Right cardiac atrium (tissue), 5 donors: ENCODE results near the gene EPHB4. TPM values are rescaled to one million over a fixed set of nuclear protein-coding genes. Genes with fewer than 3 reads are reported as not detected.
A peak's percentile ranks its signal among the peaks of the same experiment; 100 is the strongest.
"Not testable (repeated sequence)": the region's sequence is repeated elsewhere in the genome, so short reads cannot be mapped to it uniquely, and the experiment has no call there.

Experiments used
- ATAC-seq, 2 donors: fragments of 200-7000 bp; cut with Tn5 transposase; one replicate each; pipeline versions ENCODE4 v1.8.0 to v1.9.1; 2020; ENCODE audit warnings: moderate library complexity in 2 of 2, mild to moderate bottlenecking in 1 of 2
- DNase-seq, 3 donors: peaks; one replicate each; pipeline ENCODE4 v3.0.0-alpha.2; 2020
- H3K27ac ChIP-seq: one replicate; pipeline ENCODE4 v1.5.1; 2013; ENCODE audit warnings: mild to moderate bottlenecking, low read length, control low read depth, moderate library complexity
- H3K27me3 ChIP-seq: one replicate; pipeline ENCODE4 v1.6.1; 2013; ENCODE audit not compliant: control insufficient read depth, insufficient read depth
- H3K4me1 ChIP-seq: one replicate; pipeline ENCODE4 v1.6.1; 2013; ENCODE audit warnings: low read length; ENCODE audit not compliant: control insufficient read depth, insufficient read depth
- H3K4me3 ChIP-seq: one replicate; pipeline ENCODE4 v1.5.1; 2013; ENCODE audit warnings: low read length, control low read depth
- H3K9me3 ChIP-seq: one replicate; pipeline ENCODE4 v1.6.1; 2013; ENCODE audit warnings: low read length; ENCODE audit not compliant: control insufficient read depth
- WGBS: extraction: QIAGEN DNeasy Blood & Tissue Kit; methylation state at CpG from one replicate; pipeline ENCODE4 v1.1.7; 2013; 5-methylcytosine and 5-hydroxymethylcytosine counted together
- intact Hi-C, 4 donors: fragments of 100-400 bp; cut with DNase I; formaldehyde crosslinking; loops; one replicate each; pipeline versions ENCODE4 v1.11.0 to v1.14.0; 2022 to 2023
- polyA plus RNA-seq: library from polyadenylated mRNA; stranded (reverse); fragments of 200-250 nt; gene quantifications from one replicate; pipeline ENCODE4 v1.2.3, GENCODE V29; 2013
- total RNA-seq, 4 donors: library from RNA; stranded (reverse); fragmentation: NEBNext Ultra II Directional; extraction: Animal tissue kit (Norgen Biotek cat#: 25700); gene quantifications; one replicate each; pipeline ENCODE4 v1.2.1, GENCODE V29; 2021
- donor health status: healthy with polysubstance abuse.
- donor health status: DM: no; HTN: yes; CAD: no.
- donor health status: DM: no; HTN: no; CAD: no.
- donor health status: DM: no; HTN: yes; CAD: no; lungs with severe emphysema.
- donor health status: DM: yes; HTN: yes; CAD: no.

EPHB4 gene
- total and polyA plus RNA-seq, 5 donors, result 14.4 to 51.4 (median 29.6) TPM

DNA sequence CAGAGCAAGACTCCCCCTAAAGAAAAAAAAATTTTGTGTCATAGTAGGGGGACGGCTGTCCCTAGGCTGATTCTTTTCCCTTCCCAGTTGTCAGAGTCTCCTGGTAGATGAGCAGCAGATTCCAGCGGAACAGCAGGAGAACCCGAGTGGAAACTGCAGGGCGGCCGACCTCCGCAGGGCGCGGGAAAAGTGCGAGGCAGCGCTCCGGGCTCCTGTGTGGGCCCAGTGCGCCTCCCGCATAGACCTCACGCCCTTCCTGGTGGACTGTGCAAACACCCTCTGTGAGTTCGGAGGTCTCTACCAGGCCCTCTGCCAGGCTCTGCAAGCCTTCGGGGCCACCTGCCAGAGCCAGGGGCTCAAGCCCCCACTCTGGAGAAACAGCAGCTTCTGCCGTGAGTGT lies 48.0 kb downstream of the EPHB4 start:
- Histone ChIP-seq H3K27ac (no peak overlapping the region), H3K27me3 (no peaks in the 10 kb centered on the region), H3K9me3 (no peaks in the 10 kb centered on the region), H3K4me3 (no peak overlapping the region), H3K4me1 (no peaks in the 10 kb centered on the region)
- 48% methylated on average over 17 of the region's 17 CpGs for WGBS
- intact Hi-C loops, result no loop called here
- no peak for ATAC-seq
- no peak for DNase-seq

DNA sequence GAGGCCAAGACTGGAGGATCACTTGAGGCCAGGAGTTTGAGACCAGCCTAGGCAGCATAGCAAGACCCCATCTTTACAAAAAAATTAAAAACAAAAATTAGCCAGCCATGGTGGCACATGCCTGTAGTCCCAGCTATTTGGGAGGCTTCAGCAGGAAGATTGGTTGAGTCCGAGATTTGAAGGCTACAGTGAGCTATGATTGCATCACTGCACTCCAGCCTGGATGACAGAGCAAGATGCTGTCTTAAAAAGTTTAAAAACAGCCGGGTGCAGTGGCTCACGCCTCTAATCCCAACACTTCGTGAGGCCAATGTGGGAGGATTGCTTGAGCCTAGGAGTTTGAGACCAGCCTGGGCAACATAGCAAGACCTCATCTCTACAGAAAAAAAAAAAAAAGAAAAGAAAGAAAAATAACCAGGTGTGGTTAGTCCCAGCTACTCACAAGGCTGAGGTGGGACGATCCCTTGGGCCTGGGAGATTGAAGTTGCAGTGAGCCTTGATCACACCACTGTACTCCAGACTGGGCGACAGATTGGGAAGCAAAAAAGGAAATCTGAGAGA lies 49.2 kb downstream of the EPHB4 start:
- intact Hi-C loops, result no loop called here
- Histone ChIP-seq H3K4me3 (no peak overlapping the region), H3K27me3 (no peaks in the 10 kb centered on the region), H3K4me1 (no peaks in the 10 kb centered on the region), H3K27ac (no peak overlapping the region), H3K9me3 (no peaks in the 10 kb centered on the region)
- ATAC-seq, result no peak
- 82% methylated on average over 6 of the region's 6 CpGs for WGBS
- no peak for DNase-seq

DNA sequence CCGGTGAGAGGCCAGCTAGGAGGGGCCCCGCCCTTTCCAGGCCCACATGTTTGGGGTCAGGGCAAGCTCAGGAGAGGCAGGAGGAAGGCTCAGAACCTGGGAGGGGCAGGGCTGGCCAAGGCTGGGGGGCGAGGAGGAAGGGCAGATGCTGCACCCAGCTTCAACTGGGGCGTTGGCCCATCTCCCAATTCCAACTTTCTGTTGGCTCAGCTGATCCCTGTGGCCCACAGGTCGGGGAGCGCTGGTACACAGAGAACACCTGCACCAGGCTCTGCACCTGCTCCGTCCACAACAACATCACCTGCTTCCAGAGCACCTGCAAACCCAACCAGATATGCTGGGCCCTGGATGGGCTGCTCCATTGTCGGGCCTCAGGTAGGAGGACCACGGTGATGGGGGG lies 53.8 kb downstream of the EPHB4 start:
- 90% methylated on average over 9 of the region's 9 CpGs for WGBS
- Histone ChIP-seq H3K27me3 (no peaks in the 10 kb centered on the region), H3K4me3 (no peak overlapping the region), H3K27ac (no peak overlapping the region), H3K4me1 (no peaks in the 10 kb centered on the region), H3K9me3 (no peaks in the 10 kb centered on the region)
- intact Hi-C loops, result no loop called here
- ATAC-seq, result no peak
- DNase-seq, result no peak

DNA sequence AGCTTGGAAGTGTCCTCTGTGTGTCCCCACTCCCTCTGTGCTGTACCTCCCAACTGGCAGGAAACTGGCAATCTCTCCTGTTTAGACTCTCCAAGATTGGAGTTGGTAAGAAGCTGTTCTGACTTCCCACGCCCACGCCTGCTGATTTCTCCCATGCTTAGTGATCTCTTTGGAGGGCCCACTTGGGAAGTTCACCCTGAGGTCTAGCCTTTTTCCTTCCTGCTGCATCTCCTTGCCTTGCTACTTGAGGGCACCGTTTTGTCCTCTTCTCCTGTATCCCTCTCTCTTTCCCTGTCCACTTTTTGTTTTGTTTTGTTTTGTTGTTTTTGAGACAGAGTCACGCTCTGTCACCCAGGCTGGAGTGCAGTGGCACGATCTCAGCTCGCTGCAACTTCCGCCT lies 58.5 kb downstream of the EPHB4 start:
- intact Hi-C loops, result no loop called here
- H3K4me3 ChIP-seq, result no peak overlapping the region
- no peak overlapping the region for H3K27ac ChIP-seq
- DNase-seq (no peak), ATAC-seq (no peak)
- no peaks in the 10 kb centered on the region for H3K4me1 ChIP-seq
- WGBS, result 78% methylated on average over 7 of the region's 7 CpGs
- H3K27me3 ChIP-seq, result no peaks in the 10 kb centered on the region
- H3K9me3 ChIP-seq, result no peaks in the 10 kb centered on the region

DNA sequence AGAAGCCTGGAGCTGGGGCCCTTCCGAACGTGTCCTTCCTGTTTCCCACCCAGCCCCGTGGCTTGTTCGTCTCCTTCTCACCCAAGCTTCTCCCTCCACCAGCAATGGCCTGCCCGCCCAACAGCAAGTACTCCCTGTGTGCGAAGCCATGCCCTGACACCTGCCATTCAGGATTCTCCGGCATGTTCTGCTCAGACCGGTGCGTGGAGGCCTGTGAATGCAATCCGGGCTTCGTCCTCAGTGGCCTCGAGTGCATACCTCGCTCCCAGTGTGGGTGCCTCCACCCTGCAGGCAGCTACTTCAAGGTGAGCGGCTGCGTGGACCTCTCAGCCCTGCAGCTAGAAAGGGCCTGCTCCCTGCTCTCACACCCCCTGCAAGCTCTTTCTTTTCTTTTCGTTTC lies 62.1 kb downstream of the EPHB4 start:
- Histone ChIP-seq H3K4me1 (no peaks in the 10 kb centered on the region), H3K9me3 (no peaks in the 10 kb centered on the region), H3K4me3 (no peak overlapping the region), H3K27me3 (no peaks in the 10 kb centered on the region), H3K27ac (no peak overlapping the region)
- DNase-seq (no peak), ATAC-seq (no peak)
- WGBS, result 70% methylated on average over 16 of the region's 16 CpGs
- intact Hi-C loops, result no loop called here

DNA sequence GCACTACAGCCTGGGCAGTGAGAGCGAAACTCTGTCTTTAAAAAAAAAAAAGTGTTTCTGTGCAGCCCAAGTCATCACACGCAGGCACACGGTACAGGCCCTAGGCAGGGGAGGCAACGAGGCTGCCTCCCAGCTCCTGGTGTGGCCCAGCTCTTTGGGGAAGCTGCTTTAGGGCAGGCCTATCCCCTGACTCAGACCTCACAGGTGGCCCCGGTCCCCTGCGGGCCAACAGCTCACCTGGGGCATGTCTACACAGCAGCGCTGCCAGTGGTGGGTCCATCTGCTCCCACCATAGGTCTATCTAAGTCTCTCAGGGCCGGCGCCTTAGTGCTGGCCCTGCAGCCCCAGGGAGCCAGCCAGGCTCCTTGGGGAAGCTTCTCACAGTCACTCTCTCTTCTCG lies 62.5 kb downstream of the EPHB4 start:
- Histone ChIP-seq H3K4me1 (no peaks in the 10 kb centered on the region), H3K4me3 (no peak overlapping the region), H3K9me3 (no peaks in the 10 kb centered on the region), H3K27ac (no peak overlapping the region), H3K27me3 (no peaks in the 10 kb centered on the region)
- ATAC-seq (peak in 1 of 2 donors; percentile 33), DNase-seq (no peak)
- intact Hi-C loops, result no loop called here
- WGBS, result 68% methylated on average over 10 of the region's 10 CpGs

DNA sequence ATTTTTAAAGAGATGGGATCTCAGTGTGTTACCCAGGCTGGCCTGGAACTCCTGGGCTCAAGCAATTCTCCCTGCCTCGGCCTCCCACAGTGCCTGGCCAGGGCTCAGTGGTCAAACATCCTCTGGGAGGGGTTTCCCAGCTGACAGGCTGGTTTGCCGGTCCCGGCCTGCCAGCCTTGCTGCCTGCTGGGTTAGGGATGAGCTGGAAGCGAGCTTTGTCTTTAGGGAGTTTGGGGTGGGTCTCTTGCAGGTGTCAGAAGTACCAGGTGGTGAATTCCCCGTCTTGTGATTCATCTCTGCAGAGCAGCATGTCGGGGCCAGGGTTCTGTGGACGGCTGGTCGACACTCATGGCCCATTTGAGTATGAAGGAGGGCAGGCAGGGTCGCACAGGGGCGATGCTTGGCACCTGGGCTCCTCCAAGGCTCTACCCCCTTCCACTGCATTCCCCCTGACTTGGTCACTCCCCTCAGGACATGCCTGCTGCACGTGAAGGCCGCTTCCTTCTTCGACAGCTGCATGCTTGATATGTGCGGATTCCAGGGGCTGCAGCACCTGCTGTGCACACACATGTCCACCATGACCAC lies 63.7 kb downstream of the EPHB4 start:
- Histone ChIP-seq H3K27ac (no peak overlapping the region), H3K9me3 (no peaks in the 10 kb centered on the region), H3K4me1 (no peaks in the 10 kb centered on the region), H3K4me3 (no peak overlapping the region), H3K27me3 (no peaks in the 10 kb centered on the region)
- no peak for DNase-seq
- WGBS, result 59% methylated on average over 14 of the region's 14 CpGs
- intact Hi-C loops, result no loop called here
- ATAC-seq, result no peak

DNA sequence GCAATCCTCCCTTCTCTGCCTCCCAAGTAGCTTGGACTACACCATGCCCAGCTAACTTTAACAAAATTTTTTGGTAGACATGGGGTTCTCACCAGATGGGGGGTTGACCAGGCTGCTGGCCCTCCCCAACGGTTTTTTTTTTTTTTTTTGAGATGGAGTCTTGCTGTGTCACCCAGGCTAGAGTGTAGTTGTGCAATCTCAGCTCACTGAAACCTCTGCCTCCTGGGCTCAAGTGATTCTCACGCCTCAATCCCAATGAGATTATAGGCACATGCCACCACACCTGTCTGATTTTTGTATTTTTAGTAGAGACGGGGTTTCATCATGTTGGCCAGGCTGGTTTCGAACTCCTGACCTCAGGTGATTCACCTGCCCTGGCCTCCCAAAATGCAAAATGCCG lies 64.5 kb downstream of the EPHB4 start:
- H3K4me1 ChIP-seq, H3K27me3 ChIP-seq, H3K9me3 ChIP-seq, H3K4me3 ChIP-seq, ATAC-seq, DNase-seq, intact Hi-C loops, H3K27ac ChIP-seq: not testable (repeated sequence)
- 79% methylated on average over 5 of the region's 5 CpGs for WGBS

DNA sequence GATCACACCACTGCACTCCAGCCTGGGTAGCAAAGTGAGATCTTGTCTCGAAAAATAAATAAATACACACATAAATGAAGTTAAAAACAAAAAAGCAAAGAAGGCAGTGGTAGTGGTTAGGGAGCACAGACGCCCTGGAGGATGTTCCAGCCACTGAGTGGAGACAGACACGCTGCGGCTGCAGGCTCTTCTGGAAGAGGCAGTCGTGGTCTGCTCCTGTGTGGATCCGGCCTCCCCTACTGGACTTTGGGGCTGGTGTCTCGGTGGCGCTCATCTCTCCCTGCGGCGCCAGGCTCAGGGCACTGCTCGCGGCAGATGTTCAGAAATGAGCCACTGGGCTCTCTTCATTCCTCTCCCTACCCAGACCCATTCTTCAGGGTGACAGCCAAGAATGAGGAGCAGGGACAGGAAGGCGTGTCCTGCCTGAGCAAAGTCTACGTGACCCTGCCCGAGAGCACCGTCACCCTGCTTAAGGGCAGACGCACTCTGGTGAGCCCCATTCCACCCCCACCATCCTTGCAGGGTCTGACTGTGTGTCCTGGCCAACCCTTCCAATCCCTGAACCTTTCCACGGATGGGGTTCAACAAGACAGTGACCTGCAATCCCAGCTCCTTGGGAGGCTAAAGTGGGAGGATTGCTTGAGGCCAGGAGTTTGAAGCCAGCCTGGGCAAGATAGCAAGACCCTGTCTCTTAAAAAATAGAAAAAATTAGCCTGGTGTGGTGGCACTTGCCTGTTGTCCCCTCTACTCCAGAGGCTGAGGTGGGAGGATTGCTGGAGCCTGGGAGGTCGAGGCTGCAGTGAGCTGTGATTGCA lies 67.8 kb downstream of the EPHB4 start:
- Histone ChIP-seq H3K4me3 (no peak overlapping the region), H3K27me3 (no peaks in the 10 kb centered on the region), H3K9me3 (no peaks in the 10 kb centered on the region), H3K4me1 (no peaks in the 10 kb centered on the region), H3K27ac (no peak overlapping the region)
- ATAC-seq (peak in 1 of 2 donors; percentile 20), DNase-seq (no peak)
- WGBS, result 71% methylated on average over 19 of the region's 19 CpGs
- intact Hi-C loops, result no loop called here

DNA sequence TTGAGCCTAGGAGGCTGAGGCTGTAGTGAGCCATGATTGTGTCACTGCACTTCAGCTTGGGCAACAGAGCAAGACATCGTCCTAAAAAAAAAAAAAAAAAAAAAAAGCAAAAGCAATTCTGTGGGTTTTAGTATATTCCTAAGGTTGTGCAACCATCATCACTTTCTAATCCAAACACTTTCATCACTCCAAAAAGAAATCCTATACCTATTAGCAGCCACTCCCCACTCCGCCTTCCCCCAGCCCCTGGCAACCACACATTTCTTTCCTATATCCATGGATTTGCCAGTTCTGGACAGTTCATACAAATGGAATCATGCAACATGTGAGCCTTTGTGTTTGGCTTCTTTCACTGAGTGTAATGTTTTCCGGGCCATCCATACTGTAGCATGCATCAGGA lies 73.6 kb downstream of the EPHB4 start:
- no peaks in the 10 kb centered on the region for H3K27me3 ChIP-seq
- H3K9me3 ChIP-seq, result no peaks in the 10 kb centered on the region
- H3K4me1 ChIP-seq, result no peaks in the 10 kb centered on the region
- DNase-seq (no peak), ATAC-seq (no peak)
- intact Hi-C loops, result no loop called here
- 77% methylated on average over 3 of the region's 3 CpGs for WGBS
- no peak overlapping the region for H3K27ac ChIP-seq
- no peak overlapping the region for H3K4me3 ChIP-seq

DNA sequence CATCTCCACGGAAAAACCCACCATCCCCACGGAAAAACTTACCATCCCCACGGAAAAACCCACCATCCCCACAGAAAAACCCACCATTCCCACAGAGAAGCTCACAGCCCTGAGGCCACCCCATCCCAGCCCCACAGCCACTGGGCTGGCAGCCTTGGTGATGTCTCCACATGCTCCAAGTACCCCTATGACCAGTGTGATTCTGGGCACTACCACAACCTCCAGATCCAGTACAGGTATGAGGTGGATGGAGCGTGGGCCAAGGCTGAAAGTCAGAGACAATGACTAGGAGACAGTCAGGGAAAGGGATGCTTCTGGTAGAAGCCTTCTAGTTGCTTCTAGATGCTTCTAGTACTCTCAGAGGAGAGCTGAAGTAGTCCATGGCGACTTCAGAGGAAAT lies 74.3 kb downstream of the EPHB4 start:
- intact Hi-C loops, result no loop called here
- Histone ChIP-seq H3K27ac (no peak overlapping the region), H3K4me1 (no peaks in the 10 kb centered on the region), H3K4me3 (no peak overlapping the region), H3K9me3 (no peaks in the 10 kb centered on the region), H3K27me3 (no peaks in the 10 kb centered on the region)
- 83% methylated on average over 5 of the region's 5 CpGs for whole genome bisulfite sequencing
- DNase-seq (no peak), ATAC-seq (no peak)
